Naive B cell (primary cell): ENCODE data around the gene TARM1. TPM values are rescaled to one million over a fixed set of nuclear protein-coding genes. Genes with fewer than 3 reads are reported as not detected.
A peak's percentile ranks its signal among the peaks of the same experiment; 100 is the strongest.

Source experiments
- ATAC-seq, 2 donors: fragments of 150-1000 bp; cut with Tn5 transposase; 2 replicates each; pipeline ENCODE4 v1.10.0; 2021; ENCODE audit warnings: low read depth in 2 of 2, mild to moderate bottlenecking in 2 of 2, moderate library complexity in 2 of 2
- DNase-seq: peaks from one replicate; pipeline ENCODE4 v3.0.0; 2022
- H3K27ac Mint-ChIP-seq, 6 donors: one replicate each; pipeline ENCODE4 v1.8.0; 2020 to 2022; ENCODE audit warnings: mild to moderate bottlenecking in 6 of 6, mixed read lengths in 6 of 6, moderate library complexity in 5 of 6, inconsistent platforms in 2 of 6
- H3K27me3 Mint-ChIP-seq, 3 donors: one replicate each; pipeline ENCODE4 v1.8.0; 2021 to 2022; ENCODE audit warnings: mixed read lengths in 3 of 3, mild to moderate bottlenecking in 1 of 3
- H3K36me3 Mint-ChIP-seq, 2 donors: one replicate each; pipeline ENCODE4 v1.8.0; 2020 to 2022; ENCODE audit warnings: mixed read lengths in 2 of 2, inconsistent platforms in 1 of 2, mild to moderate bottlenecking in 1 of 2
- H3K4me1 Mint-ChIP-seq, 3 donors: one replicate each; pipeline ENCODE4 v1.8.0; 2020 to 2022; ENCODE audit warnings: mixed read lengths in 3 of 3, inconsistent platforms in 1 of 3, mild to moderate bottlenecking in 1 of 3, moderate library complexity in 1 of 3
- H3K4me3 Mint-ChIP-seq, 8 donors: one replicate each; pipeline ENCODE4 v1.8.0; 2020 to 2022; ENCODE audit warnings: mild to moderate bottlenecking in 8 of 8, mixed read lengths in 8 of 8, moderate library complexity in 8 of 8, inconsistent platforms in 2 of 8
- H3K9me3 Mint-ChIP-seq, 7 donors: one replicate each; pipeline ENCODE4 v1.8.0; 2020 to 2022; ENCODE audit warnings: mixed read lengths in 7 of 7, mild to moderate bottlenecking in 5 of 7, inconsistent platforms in 2 of 7, moderate library complexity in 1 of 7
- polyA plus RNA-seq, 6 donors: library from polyadenylated mRNA; unstranded; fragments of 300-500 nt; fragmentation: Illumina TruSeq; gene quantifications; one replicate each; pipeline ENCODE4 v1.2.3, GENCODE V29; 2021; ENCODE audit warnings: low read depth in 6 of 6

TARM1 gene
- polyA plus RNA-seq = not detected

DNA sequence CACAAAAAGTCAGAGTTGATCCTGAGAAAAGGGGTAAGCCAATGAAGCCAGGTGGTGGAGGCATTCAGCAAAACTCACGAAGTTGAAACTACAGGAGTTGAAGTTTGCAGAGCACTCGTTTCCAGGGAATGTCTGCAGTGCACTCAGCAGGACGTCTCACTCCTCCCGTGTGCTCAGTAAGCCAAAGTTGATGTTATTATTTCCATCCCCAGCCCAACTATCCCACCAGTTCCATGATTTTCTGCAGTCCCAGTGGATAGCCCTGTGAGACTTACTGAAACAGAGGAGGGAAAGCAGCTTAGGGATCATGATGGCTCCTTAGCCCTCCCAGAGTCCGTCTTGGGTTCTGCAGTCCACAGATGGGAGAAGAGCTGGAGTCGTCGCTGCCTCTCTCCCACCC lies at the start of gene TARM1:
Gene TARM1, minus strand, starts transcription at position 334 of the 400 bp plus-strand sequence. Its CDS starts 25 bp downstream, at position 309.
- Mint-ChIP-seq H3K4me3 (peak within 1 kb of the TSS in 1 of 8 donors; percentile 6), H3K36me3 (peaks cover 0 to 10% of the 10 kb centered on the region in 2 donors), H3K27ac (no peak within 1 kb of the TSS), H3K9me3 (peaks cover 0 to 24% (median 21%) of the 10 kb centered on the region in 7 donors), H3K27me3 (peaks cover 4 to 17% (median 11%) of the 10 kb centered on the region in 3 donors), H3K4me1 (no peaks in the 10 kb centered on the region)
- DNase-seq = no peak
- ATAC-seq = no peak

DNA sequence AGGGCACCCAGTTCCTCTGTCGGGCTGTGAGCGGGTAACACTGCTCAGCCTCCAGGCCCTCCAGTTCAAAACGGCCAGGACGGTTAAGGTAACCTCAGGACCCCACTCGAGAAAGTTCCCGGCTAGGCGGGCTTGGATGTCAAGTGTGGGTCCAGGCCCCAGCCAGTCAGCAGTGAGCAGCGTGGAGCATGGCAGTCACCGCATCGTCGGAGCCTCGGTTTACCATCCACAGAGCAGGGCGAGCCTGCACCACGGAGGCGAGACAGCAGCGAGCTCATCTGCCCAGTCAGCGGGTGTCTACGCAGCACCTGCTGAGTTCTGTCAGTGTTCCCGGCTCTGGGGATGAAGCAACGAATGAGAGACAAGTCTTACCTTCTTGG lies 48.4 kb upstream of the TARM1 start:
- no peaks in the 10 kb centered on the region for H3K9me3 Mint-ChIP-seq

GRCh38 chr19:54128796-54129616 lies 47.8 kb upstream of the TARM1 start:
- H3K27ac Mint-ChIP-seq = no peak overlapping the region
- H3K27me3 Mint-ChIP-seq = no peaks in the 10 kb centered on the region
- no peak for DNase-seq
- ATAC-seq = no peak
- H3K36me3 Mint-ChIP-seq = peaks cover 0 to 9% of the 10 kb centered on the region in 2 donors
- peaks cover 0 to under 1% (median 0%) of the 10 kb centered on the region in 3 donors for H3K4me1 Mint-ChIP-seq
- H3K4me3 Mint-ChIP-seq = no peak overlapping the region
- no peaks in the 10 kb centered on the region for H3K9me3 Mint-ChIP-seq

More for the DNA sequence above, 48.4 kb upstream of the TARM1 start:
- H3K4me3 Mint-ChIP-seq = no peak overlapping the region
- ATAC-seq = no peak
- H3K27me3 Mint-ChIP-seq = no peaks in the 10 kb centered on the region
- H3K36me3 Mint-ChIP-seq = peaks cover 0 to 9% of the 10 kb centered on the region in 2 donors
- H3K27ac Mint-ChIP-seq = no peak overlapping the region
- DNase-seq = no peak
- peaks cover 4 to 6% (median 5%) of the 10 kb centered on the region in 3 donors for H3K4me1 Mint-ChIP-seq

DNA sequence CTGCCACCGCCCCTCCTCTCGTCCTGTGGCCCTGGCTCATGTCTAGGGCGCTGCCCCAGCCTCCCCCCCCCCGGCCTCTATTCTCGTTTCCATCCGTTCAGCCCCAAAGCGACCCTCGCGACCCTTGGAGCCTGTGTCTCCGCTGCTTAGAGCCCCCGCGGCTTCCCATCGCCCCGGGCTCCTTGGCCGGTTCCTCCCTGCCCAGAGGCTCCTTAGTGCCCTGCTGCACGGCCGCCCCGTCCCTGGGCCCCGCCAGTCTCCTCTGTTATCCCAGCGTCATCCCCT lies 47.2 kb upstream of the TARM1 start:
- no peak for ATAC-seq
- H3K9me3 Mint-ChIP-seq = no peaks in the 10 kb centered on the region

GRCh38 chr19:54127688-54128440 lies 46.7 kb upstream of the TARM1 start:
- ATAC-seq = no peak
- Mint-ChIP-seq H3K4me1 (no peaks in the 10 kb centered on the region), H3K36me3 (peaks cover 0 to 14% of the 10 kb centered on the region in 2 donors), H3K9me3 (no peaks in the 10 kb centered on the region), H3K27me3 (no peaks in the 10 kb centered on the region), H3K4me3 (no peak overlapping the region), H3K27ac (peak overlapping the region in 1 of 6 donors; percentile 72)
- DNase-seq = no peak

More for the DNA sequence above, 47.2 kb upstream of the TARM1 start:
- Mint-ChIP-seq H3K27ac (no peak overlapping the region), H3K36me3 (peaks cover 0 to 9% of the 10 kb centered on the region in 2 donors), H3K4me1 (no peaks in the 10 kb centered on the region), H3K4me3 (no peak overlapping the region), H3K27me3 (no peaks in the 10 kb centered on the region)
- DNase-seq = no peak

DNA sequence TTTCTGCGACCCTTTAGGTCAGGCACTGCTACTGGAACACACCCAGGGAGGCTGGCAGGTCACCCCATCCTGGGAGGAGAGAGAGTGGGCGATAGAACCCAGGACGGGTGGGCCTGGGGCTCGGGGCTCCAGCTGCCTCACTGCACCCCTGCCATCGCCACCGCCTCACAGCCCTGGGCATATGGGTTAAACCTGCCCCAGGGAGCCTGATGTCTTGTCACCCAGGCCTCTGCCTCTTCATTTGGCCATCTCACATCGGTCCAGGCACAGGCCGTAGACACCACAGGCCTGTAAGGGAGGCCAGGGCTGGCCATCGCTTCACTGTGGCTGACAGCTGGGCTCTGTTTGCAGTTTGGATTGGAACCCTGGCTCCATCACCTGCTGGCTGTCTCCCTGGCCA lies 44.5 kb upstream of the TARM1 start:
- DNase-seq (no peak), ATAC-seq (no peak)
- H3K4me1 Mint-ChIP-seq = no peaks in the 10 kb centered on the region
- H3K27ac Mint-ChIP-seq = no peak overlapping the region
- H3K27me3 Mint-ChIP-seq = no peaks in the 10 kb centered on the region
- no peak overlapping the region for H3K4me3 Mint-ChIP-seq
- H3K9me3 Mint-ChIP-seq = no peaks in the 10 kb centered on the region
- peaks cover 0 to 24% of the 10 kb centered on the region in 2 donors for H3K36me3 Mint-ChIP-seq

DNA sequence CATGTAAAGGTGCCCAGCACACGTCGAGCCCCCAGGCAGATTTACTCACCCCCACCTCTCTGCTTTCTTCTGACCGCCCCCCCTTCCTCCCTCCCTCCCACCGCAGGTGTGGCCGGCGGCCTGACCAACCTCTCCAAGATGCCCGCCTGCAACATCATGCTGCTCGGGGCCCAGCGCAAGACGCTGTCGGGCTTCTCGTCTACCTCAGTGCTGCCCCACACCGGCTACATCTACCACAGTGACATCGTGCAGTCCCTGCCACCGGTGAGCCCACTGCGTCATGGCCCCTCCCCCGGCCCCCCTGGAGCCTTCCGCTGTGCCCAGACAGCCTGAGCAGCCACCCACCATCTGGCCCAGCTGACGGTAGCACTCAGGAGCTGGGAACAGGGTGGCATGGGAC lies 43.2 kb upstream of the TARM1 start:
- no peak for DNase-seq
- Mint-ChIP-seq H3K4me1 (no peaks in the 10 kb centered on the region), H3K36me3 (peaks cover 0 to 24% of the 10 kb centered on the region in 2 donors)

GRCh38 chr19:54123682-54124081 lies 42.5 kb upstream of the TARM1 start:
- Mint-ChIP-seq H3K4me1 (no peaks in the 10 kb centered on the region), H3K9me3 (no peaks in the 10 kb centered on the region), H3K27ac (no peak overlapping the region), H3K36me3 (peaks cover 0 to 24% of the 10 kb centered on the region in 2 donors), H3K4me3 (no peak overlapping the region), H3K27me3 (no peaks in the 10 kb centered on the region)
- no peak for ATAC-seq
- no peak for DNase-seq

More for the DNA sequence above, 43.2 kb upstream of the TARM1 start:
- no peak overlapping the region for H3K27ac Mint-ChIP-seq
- no peaks in the 10 kb centered on the region for H3K27me3 Mint-ChIP-seq
- no peaks in the 10 kb centered on the region for H3K9me3 Mint-ChIP-seq
- H3K4me3 Mint-ChIP-seq = no peak overlapping the region
- ATAC-seq = no peak

- peaks cover 0 to 15% of the 10 kb centered on the region in 2 donors for H3K36me3 Mint-ChIP-seq
- DNase-seq = no peak
- H3K27ac Mint-ChIP-seq = peak overlapping the region in 1 of 6 donors; percentile 30
- no peaks in the 10 kb centered on the region for H3K27me3 Mint-ChIP-seq
- no peak for ATAC-seq
- peaks cover 15 to 20% (median 15%) of the 10 kb centered on the region in 3 donors for H3K4me1 Mint-ChIP-seq
- no peaks in the 10 kb centered on the region for H3K9me3 Mint-ChIP-seq
- peak overlapping the region in 1 of 8 donors; percentile 35 for H3K4me3 Mint-ChIP-seq
These were observed 40.1 kb upstream of the TARM1 start for GRCh38 chr19:54121259-54121658.

DNA sequence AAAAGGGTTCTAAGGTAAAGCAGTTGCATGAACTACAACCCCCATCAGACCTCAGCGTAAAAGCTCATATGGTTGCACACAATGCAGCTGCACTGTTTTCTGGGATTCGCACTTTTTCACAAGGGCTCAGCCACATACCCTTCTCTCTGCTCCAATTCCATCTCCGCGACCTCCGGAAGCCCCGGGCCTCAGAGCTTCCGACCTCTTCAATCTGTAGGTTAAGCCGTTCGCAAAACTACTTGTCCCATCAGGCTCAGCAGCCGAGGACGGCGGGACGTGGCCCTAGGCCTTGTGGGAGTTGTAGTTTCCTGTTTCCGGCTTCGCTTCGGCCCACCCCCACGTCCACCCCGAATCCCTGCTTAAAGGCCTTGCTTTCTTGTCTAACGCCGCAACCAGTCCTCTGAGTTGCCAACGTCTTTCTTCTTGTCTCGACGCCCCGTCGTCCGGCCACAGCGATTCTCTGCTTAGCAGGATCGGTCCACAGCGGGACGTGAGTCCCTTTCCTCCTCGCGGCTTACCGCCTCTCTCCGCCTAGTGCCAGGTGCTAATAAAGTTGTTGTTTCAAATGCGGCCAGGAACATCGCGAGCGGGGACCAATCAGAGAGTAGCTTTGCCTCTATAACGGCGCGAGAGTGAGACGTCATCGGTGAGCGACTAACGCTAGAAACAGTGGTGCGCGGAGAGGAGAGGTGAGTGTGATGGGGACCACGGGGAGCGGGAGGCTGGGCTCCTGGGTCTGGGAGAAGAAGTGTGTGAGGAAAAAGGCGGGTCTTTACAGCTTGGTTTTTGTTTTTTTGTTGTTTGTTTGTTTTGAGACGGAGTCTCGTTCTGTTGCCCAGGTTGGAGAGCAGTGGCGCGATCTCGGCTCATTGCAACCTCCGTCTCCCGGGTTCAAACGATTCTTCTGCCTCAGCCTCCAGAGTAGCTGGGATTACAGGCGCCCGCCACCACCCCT lies 34.2 kb upstream of the TARM1 start, which contains the start of the genes PRPF31 and TFPT:
Gene PRPF31, plus strand, starts transcription at position 646 of the 955 bp plus-strand sequence. CDS start 2,525 bp downstream, outside the sequence.
Gene TFPT, minus strand, starts transcription at position 549 of the 955 bp plus-strand sequence. Its CDS starts 388 bp downstream, at position 161.
- H3K27ac Mint-ChIP-seq = peak within 1 kb of the TSS; percentile 88 to 98 (median 95)
- DNase-seq = peak; percentile 96
- H3K4me3 Mint-ChIP-seq = peak within 1 kb of the TSS; percentile 85 to 99 (median 94)
- peaks cover 4 to 16% of the 10 kb centered on the region in 2 donors for H3K36me3 Mint-ChIP-seq
- peaks cover 38 to 51% (median 44%) of the 10 kb centered on the region in 3 donors for H3K4me1 Mint-ChIP-seq
- no peaks in the 10 kb centered on the region for H3K9me3 Mint-ChIP-seq
- ATAC-seq = peak; percentile 88 to 90
- H3K27me3 Mint-ChIP-seq = no peaks in the 10 kb centered on the region

DNA sequence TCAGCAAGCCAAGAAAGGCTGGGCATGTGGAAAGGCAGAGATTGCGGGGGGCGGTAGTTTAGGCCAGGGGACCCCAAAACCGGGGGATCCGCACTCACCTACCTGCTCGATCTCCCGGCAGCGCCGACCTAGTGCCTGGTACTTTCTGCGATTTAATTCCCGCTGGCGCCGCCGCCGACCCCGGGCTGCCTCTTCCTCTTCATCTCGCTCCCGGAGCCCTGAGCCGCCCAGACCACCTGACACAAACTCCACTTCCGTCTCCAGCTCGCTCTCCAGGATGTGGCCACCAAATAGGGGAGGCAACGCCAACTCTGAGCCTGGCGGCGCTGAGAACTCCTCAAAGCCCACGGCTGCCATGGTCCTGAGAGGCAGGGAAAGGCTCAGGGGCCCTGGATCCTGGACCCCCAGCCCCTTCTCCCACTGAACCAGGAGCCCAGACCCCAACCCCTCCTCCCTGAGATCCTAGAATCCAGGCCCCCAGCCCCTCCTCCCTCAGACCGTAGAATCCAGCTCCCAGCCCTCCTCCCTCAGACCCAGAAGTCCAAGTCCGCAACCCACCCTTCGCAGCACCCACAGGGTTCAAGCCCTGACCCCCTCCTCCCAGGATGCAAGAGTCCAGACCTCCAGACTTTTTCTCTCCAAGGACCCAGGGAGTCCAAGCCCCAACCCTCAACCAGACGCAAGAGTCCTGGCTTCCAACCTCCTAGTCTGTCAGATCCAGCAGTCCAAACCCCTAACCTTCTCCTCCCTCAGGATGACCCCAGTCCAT lies 33.4 kb upstream of the TARM1 start:
- H3K4me3 Mint-ChIP-seq = peak overlapping the region; percentile 85 to 99 (median 94)
- peaks cover 4 to 22% of the 10 kb centered on the region in 2 donors for H3K36me3 Mint-ChIP-seq
- peaks cover 43 to 53% (median 48%) of the 10 kb centered on the region in 3 donors for H3K4me1 Mint-ChIP-seq

GRCh38 chr19:54109651-54110050 lies 28.5 kb upstream of the TARM1 start:
- H3K4me1 Mint-ChIP-seq = peaks cover 24 to 33% (median 33%) of the 10 kb centered on the region in 3 donors
- peaks cover 0 to 29% of the 10 kb centered on the region in 2 donors for H3K36me3 Mint-ChIP-seq
- H3K9me3 Mint-ChIP-seq = no peaks in the 10 kb centered on the region
- no peak for DNase-seq
- H3K27me3 Mint-ChIP-seq = no peaks in the 10 kb centered on the region
- H3K4me3 Mint-ChIP-seq = no peak overlapping the region
- no peak for ATAC-seq
- no peak overlapping the region for H3K27ac Mint-ChIP-seq

More for the DNA sequence above, 33.4 kb upstream of the TARM1 start:
- H3K9me3 Mint-ChIP-seq = no peaks in the 10 kb centered on the region
- peak overlapping the region in 5 of 6 donors; percentile 58 to 98 (median 90) for H3K27ac Mint-ChIP-seq
- DNase-seq (no peak), ATAC-seq (no peak)
- H3K27me3 Mint-ChIP-seq = no peaks in the 10 kb centered on the region
